GM21367 (cell line): ENCODE data around the gene DYNC1I1.
A peak's percentile ranks its signal among the peaks of the same experiment; 100 is the strongest.

ENCODE experiments used
- ATAC-seq: cut with Tn5 transposase; IDR thresholded peaks from one replicate; pipeline ENCODE4 v1.9.1; 2021; ENCODE audit not compliant: unreplicated experiment

Gene DYNC1I1

DNA sequence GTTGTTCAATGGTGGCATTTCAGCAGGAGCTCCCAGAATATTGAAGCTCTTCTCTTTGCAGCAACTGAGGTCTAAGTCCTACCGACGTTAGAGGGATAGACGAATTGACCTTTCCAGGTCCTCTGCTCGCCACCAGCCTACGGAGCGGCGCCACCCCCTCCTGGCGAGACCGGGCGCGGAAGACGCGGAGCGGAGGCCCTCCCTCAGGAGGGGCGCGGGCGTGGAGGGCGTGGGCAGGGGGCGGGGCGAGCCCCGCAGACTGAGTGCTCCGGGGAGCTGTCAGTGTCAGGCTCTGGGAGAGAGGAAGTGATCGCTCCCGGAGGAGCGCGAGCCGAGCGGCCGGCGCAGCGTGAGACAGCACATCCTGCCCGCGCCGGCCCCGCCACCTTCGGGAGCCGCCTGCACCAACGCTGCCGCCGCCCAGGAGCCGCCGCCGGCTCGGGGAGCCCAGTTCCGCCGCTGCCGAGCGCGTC, at the start of gene DYNC1I1:
DYNC1I1 (plus strand) TSS at position 257 of the 473 bp plus-strand sequence. CDS start 32,176 bp downstream, outside the sequence.
- ATAC-seq, result peak; percentile 95

DNA sequence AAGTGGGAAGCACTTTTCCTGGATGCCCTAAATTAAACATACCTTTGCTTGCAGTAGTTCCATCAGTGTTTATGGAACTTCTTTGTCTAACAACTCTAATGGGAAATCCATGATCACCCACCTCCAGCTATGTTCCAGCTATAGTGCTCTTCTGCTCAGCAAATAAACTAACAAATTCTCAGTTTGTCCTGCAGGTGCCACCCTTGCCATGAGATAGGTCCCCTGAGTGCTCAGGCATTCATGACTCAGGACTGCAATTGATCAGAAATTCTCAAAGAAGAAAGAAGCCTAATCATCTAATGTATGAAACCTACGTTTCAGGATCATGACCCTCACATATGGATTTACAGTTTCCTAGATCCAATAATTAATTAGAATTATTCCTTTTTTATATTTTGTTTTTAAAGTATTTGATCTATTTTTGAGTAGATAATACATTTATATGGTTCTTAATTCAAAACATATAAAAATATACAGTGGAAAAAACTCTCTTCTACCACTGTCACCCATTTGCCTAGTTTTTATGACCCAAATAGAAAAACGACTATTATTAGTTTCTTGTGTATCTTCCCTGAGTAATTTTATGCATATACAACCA, 48.7 kb upstream of the DYNC1I1 start:
- peak; percentile 61 for ATAC-seq

DNA sequence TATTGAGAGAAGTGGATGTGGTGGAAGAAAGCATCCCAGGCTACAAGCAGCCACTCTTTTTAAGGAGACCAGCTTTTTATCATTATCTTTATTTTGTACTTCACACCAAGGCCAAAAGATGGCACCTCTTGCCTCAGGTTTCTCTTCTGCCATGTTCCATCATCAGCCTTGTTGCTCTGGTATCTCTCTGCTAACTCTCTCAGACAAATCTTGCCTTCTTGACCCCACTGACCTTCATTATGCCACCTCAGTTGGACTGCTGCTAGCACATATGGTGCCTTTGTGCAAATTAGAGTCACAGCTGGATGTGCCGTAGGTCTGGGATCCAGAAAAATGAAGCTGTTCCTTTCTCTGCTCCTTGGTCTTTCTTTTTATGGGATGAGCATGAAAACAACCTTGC, 47.1 kb upstream of the DYNC1I1 start:
- ATAC-seq, result no peak

DNA sequence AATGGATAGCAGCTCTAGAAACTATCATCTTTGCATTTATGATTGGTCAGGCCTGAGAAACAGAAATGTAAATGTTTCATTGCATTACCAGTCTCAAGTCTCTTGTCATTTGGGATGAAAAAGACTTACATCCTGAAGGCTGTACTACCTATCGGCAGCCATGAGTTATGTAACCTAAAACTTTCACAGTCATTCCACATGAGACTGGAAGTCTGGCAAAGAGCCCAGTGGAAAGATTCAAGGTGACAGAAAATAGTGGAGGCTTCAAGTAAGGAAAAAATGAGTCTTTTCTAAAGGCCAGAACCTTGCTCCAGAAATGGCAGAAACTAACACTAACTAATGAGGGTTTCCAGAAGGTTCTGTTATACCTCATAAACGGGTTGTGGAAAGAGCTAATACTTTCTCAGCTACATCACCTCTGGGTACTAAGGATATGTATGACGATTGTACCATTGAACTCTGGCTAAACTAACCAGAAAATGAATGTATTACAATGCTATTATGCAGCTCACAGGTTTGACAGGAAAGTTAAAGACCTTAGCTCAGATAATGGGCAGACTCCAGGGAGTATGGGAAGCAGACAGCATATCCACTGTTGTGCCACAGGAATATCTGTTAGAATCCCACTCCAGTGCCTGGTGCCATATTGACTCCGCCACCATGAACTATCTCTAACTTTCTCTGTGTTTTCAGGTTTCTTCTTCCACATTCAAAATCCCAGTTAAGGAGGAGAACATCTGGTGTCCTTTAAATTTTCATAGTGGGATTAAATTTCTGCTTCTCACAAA, 41.7 kb upstream of the DYNC1I1 start:
- no peak for ATAC-seq

DNA sequence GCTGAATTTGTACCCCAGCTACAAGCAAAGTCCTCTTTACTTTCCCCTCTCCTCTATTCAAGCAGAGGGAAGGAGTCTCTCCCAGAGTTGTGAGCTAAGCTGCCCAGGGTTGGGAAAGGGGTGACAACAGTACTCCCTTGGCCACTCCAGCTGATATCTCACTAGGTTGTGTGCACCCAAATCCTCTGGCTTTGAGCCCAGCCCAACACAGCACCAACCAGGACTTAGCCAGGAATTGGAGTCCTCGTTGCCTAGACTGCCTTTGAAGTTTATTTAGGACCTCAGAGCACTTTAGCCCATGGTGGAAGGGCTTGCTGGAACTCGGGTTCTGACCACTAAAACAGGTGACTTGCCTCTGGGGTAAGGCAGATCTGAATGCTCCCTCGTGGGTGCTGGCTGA, 35.7 kb upstream of the DYNC1I1 start:
- ATAC-seq, result no peak

DNA sequence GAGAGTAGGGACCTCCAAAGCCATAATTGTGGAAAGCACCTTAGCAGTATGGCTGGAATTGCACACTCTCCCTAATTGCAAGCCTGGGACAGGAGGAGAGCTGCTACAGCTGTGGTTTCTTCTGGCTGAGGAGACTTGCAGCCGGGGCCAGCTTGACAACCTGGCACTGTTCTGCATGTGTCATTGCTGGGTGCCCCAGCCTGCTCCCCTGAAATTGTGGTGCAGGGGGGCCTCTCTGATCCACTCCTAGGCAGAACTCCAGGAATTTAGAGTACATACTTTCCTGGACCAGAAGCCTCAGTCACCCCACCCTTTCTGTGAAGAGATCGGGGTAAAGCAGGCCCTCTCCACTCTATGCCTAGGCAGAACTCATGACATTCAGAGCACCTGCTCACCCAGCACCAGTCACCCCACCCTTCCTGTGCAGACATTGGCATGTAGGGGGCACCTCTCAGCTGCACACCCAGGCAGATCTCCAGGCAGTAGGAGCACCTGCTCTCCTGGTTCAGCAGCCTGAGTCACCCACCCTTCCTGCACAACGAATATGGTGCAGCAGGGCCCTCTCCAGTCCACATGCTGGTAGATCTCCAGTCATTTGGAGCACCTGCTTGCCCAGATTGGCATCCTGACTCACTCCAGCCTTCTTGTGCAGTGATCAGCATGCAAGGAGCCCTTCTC, 34.4 kb upstream of the DYNC1I1 start:
- no peak for ATAC-seq

DNA sequence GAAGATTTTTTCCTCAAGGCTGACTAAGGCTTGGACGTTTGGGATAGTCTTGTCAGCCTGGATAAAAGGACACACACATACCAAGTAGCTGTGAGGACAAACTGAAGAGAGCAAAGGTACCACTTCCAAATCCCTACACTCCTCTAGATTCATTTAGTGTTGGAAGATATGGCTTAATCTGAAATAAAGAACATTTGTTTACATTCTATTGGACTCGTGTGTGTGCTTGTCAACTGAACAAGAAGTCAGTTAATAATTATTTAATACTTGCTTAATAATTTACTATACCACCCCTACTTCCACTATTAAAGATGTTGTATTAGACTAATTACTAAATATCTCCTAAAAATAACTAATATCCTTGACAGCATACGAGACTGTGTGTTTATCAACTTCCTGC, 23.3 kb upstream of the DYNC1I1 start:
- no peak for ATAC-seq

DNA sequence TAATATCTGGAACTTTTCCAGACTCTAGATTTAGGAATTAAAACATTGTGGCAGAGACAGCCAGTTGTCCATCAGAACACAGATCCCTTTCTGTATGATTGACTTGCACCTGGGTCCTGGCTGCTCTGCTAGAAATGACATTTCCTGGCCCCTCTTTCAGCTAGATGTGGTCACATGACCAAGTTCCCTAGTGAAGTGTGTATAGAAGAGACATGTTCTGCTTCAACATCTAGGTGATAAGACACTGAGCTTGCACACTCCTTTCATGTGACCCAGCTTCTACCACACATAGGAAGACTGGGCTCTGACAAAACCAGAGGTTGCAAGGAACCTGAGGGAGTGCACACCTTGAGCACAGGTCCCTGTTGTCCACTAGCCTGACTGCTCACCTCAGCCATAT, 22.8 kb upstream of the DYNC1I1 start:
- no peak for ATAC-seq

DNA sequence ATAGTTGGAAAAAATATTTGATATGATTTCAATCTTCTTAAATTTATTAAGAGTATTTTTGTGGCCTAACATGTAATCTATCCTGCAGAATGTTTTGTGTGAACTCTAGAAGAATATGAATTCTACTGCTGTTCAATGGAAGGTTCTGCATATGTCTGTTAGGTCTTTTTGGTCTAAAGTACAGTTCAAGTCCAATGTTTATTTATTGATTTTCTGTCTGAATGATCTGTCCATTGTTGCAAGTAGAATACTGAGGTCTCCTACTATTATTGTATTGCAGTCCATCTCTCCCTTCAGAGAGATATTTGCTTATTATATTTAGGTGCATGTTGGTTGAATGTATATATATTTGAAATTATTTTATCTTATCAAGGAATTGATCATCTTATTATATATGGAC, 18.9 kb upstream of the DYNC1I1 start:
- ATAC-seq, result no peak

DNA sequence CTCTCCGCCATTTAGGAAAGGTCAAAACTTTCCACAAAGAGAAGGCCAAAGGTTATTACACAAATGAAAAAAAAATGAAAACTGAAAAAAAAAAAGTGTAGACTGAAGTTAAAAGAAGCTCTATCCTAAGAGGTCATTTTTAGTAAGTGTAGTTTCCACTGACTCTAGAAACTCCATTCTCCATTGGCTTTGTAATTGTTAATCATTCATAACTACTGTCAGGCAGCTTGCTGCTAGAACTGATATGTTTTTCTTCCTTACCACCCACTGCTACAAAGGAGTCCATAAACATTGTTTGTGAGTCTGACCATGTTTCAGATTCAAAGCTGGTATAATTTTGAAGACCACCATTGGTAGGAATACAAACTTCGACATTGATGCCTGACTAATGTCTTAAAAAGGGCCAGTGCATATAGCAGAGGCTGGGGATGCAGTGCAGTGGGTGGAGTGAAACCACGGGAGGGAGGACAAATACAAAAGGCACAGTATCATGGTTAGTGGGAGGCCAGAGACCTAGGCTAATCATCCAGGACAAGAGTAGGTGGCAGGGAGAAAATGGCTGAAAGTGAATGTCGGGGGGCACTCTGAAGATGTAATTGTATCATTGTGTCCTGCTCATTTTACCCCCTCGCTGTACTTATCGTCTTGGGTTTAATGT, 16.9 kb upstream of the DYNC1I1 start:
- no peak for ATAC-seq

DNA sequence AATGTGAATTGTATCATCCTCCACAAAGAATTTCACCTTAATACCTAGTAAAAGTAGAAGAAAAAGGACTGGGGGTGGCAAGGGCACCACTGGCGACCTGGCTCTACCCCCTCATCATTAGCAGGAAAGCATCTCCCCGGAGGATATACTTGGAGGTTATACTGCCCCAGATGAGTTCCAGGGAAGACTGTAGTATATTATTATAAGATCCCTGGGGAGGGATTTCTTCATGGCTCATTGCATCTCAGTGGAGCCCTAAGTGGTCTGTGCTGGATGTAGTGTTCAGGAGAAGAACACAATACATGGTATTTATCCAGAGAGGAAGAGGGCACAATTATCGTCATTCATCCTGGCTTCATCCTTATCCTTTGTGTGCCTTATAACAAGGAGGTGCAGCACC, 14.2 kb upstream of the DYNC1I1 start:
- ATAC-seq, result no peak

DNA sequence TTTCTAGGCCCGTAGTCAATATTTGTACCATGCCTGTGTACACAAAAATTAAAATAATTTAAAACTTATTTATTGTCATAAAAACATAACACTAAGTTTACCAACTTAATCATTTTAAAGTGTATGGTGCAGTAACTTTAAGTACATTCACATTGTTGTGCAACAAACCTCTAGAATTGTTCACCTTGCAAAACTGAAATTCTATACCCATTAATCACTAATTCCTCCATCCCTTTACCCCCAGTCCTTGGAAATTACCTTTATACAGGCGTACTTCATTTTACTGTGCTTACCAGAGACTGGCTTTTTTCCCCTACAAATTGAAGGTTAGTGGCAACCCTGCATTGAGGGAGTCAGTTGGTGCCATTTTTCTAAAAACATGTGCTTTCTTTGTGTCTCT, 6.3 kb upstream of the DYNC1I1 start:
- ATAC-seq, result no peak

DNA sequence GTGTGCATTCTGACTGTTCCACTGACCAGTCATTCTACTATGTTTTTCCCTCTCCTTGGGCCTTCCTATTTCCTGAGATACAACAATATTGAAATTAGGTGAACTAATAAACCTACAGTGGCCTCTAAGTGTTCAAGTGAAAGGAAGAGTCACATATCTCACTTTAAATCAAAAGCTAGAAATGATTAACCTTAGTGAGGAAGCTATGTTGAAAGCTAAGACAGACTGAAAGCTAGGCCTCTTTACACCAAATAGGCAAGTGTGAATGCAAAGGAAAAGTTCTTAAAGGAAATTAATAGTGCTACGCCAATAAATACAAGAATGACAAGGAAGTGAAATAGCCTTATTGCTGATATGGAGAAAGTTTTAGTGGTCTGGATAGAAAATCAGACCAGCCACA, 5.7 kb upstream of the DYNC1I1 start:
- ATAC-seq, result no peak

DNA sequence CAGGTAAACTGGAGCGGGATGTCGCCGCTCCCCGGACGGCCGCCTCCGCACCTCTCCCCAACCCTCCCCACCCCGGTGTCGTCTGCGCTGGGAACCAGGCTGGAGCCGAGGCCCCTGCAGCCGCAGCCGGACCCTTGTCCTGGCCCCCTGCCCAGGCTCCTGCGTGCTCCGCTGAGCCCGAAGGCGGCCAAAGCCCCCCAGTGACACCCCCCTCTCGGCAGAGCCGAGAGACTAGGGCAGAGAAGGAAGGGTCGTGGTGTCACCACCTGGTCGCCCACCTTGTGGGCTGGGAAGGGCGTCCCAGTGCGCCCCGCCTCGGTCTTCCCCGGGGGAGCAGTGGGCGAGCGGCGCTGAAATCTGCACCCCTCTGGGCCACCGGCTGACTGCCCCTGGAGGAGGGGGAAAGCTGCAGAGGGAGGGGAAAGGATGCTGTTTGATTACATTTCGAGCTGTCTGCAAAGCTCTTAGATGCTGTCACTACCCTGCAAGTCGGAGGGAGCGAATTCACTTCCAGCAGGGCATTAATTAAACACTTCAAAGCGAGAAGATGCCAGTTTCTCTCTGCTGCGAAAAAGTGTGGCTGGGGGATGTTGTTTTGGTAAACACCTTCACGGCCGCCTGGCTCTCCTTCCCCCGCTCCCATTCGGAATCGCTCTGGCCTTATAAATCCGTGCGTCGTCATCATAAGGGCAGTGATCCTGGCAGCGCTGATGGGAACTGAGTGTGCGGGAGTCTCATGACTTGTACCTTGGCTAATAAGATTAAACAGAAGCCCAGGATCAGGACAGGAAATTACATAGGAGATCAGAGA, 622 bp downstream of the DYNC1I1 start:
- no peak for ATAC-seq

DNA sequence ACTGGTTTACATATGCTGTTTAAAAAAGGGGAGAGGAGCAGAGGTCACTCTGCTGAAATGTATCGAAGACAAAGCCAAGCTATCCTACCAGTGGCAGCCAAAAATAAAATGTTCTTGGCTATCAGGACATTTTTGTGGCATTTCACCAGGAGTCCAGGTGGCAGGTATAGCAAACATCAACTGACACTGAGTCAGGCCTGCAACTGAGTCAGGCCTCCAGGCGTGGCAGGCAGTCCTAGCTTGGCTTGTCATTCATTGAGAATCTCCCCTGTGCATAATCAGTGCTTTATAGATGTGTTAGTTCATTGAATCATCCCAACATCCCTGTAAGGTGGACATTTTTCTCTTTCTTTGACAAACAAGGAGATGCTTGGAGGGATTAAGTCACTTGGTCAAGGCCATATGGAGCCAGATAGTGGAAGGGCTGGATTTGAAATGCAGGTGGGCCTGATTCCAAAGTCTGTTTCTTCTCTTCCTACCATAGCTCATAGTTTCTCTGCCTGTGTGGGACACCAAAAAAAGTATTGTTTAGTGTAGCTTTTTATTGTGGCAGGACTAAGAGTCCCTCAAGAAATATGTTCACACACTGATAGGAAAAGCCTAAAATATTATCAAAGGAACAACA, 4.3 kb downstream of the DYNC1I1 start:
- no peak for ATAC-seq

DNA sequence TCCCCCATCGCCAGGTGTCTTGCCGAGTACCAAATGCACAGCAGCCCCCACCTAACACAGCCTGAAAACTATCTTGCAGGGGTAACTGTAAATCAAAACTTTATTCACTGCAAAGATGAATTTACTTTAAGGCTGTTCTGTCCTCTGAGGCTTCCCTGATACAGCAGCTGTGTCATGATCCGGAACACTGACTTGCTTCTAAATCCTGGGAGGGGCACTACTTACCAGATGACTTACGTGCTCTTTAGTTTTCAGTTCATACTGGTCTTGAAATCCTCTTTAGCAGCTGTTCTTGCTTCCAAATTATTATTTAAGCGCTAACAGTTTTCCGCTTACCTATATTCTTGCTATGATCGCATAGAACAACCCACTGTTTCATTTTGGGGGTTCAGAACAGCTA, 4.9 kb downstream of the DYNC1I1 start:
- no peak for ATAC-seq

DNA sequence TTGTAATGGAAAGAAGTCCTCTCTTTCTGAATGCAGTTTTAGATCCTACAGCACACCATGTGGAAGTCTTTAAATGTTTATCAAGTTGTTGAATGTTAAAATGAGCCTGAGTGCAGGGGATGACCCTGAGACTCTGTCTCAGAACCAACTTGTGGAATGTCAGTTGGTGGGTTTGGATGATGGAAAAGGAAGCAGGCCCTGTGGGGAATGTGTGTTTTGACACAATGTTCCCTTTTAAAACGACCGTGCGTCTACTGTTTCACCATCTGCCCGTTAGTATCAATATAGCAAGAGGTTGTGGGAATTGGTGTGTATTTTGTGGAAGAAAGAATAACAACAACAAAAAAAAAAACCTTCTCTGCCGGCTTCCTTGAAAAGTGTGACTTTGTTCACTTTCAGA, 8.3 kb downstream of the DYNC1I1 start:
- ATAC-seq, result no peak

DNA sequence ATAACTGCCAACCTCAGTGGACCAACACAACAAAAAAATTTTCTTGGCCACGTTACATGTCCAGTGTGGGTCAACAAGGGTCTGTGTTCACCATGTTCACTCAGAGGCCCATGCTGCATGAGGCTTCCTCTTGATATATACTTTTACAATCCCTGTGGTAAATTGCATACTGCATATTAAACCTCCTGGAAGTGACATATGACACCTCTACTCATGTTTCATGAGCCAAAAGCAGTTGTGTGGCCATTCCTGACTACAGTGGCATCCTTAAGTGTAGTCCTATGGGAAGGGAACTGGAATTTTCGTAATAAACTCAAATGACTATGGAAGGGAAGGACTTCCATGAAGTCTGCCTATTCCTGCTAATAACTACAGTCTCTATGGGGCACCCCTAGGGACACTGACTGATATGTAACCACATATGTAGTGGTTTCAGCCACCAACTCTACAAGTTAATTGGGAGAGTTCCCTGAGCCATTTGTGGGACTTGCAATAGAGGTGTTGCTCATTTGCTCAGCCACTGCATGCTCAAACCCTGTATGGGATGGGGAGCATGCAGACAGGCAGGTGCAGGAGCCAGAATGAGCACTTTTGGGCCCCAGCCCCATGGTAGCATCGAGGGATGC, 9.7 kb downstream of the DYNC1I1 start:
- ATAC-seq, result no peak

DNA sequence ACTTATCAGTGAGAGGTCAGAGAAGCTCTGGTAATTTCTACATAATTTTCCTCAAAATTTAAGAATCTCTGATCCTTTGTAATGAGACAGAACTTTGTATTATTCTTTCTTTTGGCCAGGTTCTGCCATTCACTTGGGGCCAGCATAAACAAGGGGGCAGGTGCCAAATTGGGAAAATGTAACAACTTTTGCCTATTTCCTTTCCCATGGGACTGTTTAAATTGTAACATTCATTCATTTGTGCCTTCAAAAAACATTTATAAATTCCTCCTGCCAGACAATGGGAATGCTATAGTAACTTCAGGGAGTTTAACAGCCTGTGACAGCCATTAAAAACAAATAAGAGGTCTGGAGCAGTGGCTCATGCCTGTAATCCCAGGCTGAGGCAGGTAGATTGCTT, 12.4 kb downstream of the DYNC1I1 start:
- ATAC-seq, result no peak

DNA sequence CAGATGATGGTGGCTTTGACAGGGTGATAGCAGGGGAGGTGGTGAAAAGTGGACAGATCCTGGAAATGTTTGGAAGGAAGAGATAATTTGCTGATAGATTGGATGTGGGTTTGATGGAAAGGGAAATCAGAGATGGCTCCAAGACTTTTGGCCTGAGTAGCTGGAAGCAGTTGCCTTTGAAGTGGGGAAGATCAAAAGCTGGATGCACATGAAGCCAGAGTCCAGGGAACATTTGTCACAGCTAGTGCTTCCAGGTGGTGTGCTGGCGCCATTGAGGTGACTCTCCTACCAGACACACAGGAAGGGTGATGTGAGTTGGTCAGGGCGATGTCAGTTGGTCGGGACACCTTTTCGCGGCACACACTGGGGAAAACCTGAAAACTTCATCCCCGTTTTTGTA, 15.9 kb downstream of the DYNC1I1 start:
- no peak for ATAC-seq
